CD4-positive, CD25-positive, alpha-beta regulatory T cell (primary cell): ENCODE measurements around the gene HNRNPA3. TPM values are rescaled to one million over a fixed set of nuclear protein-coding genes. Genes with fewer than 3 reads are reported as not detected.
A peak's percentile ranks its signal among the peaks of the same experiment; 100 is the strongest.

Experiments used
- ATAC-seq, 2 donors: fragments of 150-1000 bp; cut with Tn5 transposase; one replicate each; pipeline ENCODE4 v1.10.0; 2021; ENCODE audit warnings: low read depth in 2 of 2, moderate number of reproducible peaks in 2 of 2, moderate library complexity in 1 of 2
- DNase-seq, 3 donors: peaks; one replicate each; pipeline versions ENCODE4 v3.0.0 to v3.0.0-alpha.2; 2012 to 2022; ENCODE audit warnings: mixed read lengths in 1 of 3
- H3K27ac ChIP-seq: one replicate; pipeline ENCODE4 v1.7.0; 2013; ENCODE audit warnings: mild to moderate bottlenecking, low read length; ENCODE audit not compliant: insufficient read depth, poor library complexity, severe bottlenecking
- H3K27me3 ChIP-seq: one replicate; pipeline ENCODE4 v1.7.0; 2013; ENCODE audit warnings: low read length; ENCODE audit not compliant: control insufficient read depth, insufficient read depth
- H3K36me3 ChIP-seq: one replicate; pipeline ENCODE4 v1.7.0; 2013; ENCODE audit warnings: mild to moderate bottlenecking, low read length, moderate library complexity; ENCODE audit not compliant: control insufficient read depth, insufficient read depth
- H3K4me1 ChIP-seq: 2 replicates; pipeline ENCODE4 v1.7.0; 2013; ENCODE audit warnings: mild to moderate bottlenecking, low read length; ENCODE audit not compliant: insufficient read depth, control insufficient read depth, poor library complexity, severe bottlenecking
- H3K4me3 ChIP-seq: one replicate; pipeline ENCODE4 v1.7.0; 2013; ENCODE audit warnings: low read depth, mild to moderate bottlenecking, low read length, moderate library complexity
- H3K9me3 ChIP-seq, 2 experiments: 1 replicate in 1 of 2; 2 replicates in 1 of 2; pipeline ENCODE4 v1.7.0; 2013; ENCODE audit warnings: low read length in 2 of 2, mild to moderate bottlenecking in 1 of 2, moderate library complexity in 1 of 2; ENCODE audit not compliant: control insufficient read depth in 2 of 2
- H3K27ac Mint-ChIP-seq, 3 donors: one replicate each; pipeline ENCODE4 v1.8.0; 2020 to 2022; ENCODE audit warnings: mild to moderate bottlenecking in 3 of 3, mixed read lengths in 3 of 3, moderate library complexity in 2 of 3
- H3K27me3 Mint-ChIP-seq: one replicate; pipeline ENCODE4 v1.8.0; 2022; ENCODE audit warnings: mild to moderate bottlenecking, mixed read lengths
- H3K36me3 Mint-ChIP-seq: one replicate; pipeline ENCODE4 v1.8.0; 2020; ENCODE audit warnings: mixed read lengths
- H3K4me1 Mint-ChIP-seq, 4 donors: one replicate each; pipeline ENCODE4 v1.8.0; 2020 to 2022; ENCODE audit warnings: mixed read lengths in 4 of 4, mild to moderate bottlenecking in 1 of 4
- H3K4me3 Mint-ChIP-seq, 4 donors: one replicate each; pipeline ENCODE4 v1.8.0; 2020 to 2022; ENCODE audit warnings: mild to moderate bottlenecking in 4 of 4, mixed read lengths in 4 of 4, moderate library complexity in 3 of 4
- H3K9me3 Mint-ChIP-seq, 7 donors: one replicate each; pipeline ENCODE4 v1.8.0; 2020 to 2022; ENCODE audit warnings: mixed read lengths in 7 of 7, mild to moderate bottlenecking in 3 of 7, moderate library complexity in 2 of 7
- polyA plus RNA-seq, 4 donors: library from polyadenylated mRNA; unstranded; fragments of 300-500 nt; fragmentation: Illumina TruSeq; gene quantifications; one replicate each; pipeline ENCODE4 v1.2.3, GENCODE V29; 2021
- total RNA-seq: library from RNA; stranded (reverse); gene quantifications from one replicate; pipeline ENCODE4 v1.2.3, GENCODE V29; 2022

HNRNPA3 gene
- total and polyA plus RNA-seq, 5 donors from 2014 or later, result 38.8 to 231 (median 58.1) TPM

DNA sequence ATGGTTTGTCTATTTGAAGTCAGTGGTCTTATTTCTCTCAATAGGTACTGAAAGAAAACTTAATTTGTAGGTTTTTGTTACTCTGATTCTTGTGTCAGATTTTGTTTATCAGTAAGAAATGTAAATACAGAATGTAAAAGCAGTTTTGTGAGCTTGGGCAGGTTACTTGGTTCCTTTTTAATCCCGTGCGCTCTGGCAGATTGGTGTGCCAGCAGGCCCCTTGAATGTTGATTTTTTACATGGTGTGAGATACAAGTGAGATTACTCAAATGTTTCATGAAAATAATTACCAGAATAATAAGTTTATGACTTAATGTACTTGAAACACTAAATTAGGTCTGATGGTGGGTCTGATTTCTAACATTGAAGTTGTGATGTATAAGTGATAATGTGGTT, 13.4 kb downstream of the HNRNPA3 start:
- DNase-seq, result no peak
- H3K9me3 ChIP-seq, result no peaks in the 10 kb centered on the region
- Mint-ChIP-seq H3K9me3 (no peaks in the 10 kb centered on the region), H3K27ac (peak overlapping the region in 2 of 3 donors; percentile 48 to 76), H3K36me3 (peaks cover 39% of the 10 kb centered on the region), H3K4me3 (no peak overlapping the region), H3K27me3 (no peaks in the 10 kb centered on the region), H3K4me1 (peaks cover 29 to 53% (median 44%) of the 10 kb centered on the region in 4 donors)
- H3K4me1 ChIP-seq, result peaks cover under 1% of the 10 kb centered on the region
- ATAC-seq, result no peak
- H3K27ac ChIP-seq, result peak overlapping the region; percentile 28
- H3K4me3 ChIP-seq, result no peak overlapping the region
- H3K27me3 ChIP-seq, result no peaks in the 10 kb centered on the region
- peaks cover 60% of the 10 kb centered on the region for H3K36me3 ChIP-seq

- peak overlapping the region; percentile 7 for H3K27ac ChIP-seq
- peaks cover 49% of the 10 kb centered on the region for H3K36me3 Mint-ChIP-seq
Observed at GRCh38 chr2:177229442-177230242, 17.0 kb downstream of the HNRNPA3 start.

DNA sequence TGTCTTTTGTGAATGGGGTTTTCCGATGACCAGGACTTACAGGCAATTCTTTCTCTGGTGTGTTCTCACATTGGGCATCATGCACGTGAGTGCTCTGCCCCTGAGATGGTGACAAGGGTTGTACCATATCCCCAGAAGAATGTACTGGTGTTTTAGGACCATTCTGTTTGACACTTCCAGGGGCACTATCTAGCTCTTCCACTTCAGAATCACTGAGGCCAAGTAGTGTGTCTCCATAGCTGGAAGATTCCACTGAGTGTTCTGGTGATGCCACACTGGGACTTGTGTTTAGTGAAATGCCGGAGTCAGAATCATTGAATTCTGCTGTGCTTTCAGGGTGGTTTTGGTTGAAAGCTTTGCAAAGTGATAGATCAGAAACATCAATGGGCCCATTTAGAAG, 18.7 kb downstream of the HNRNPA3 start:
- Mint-ChIP-seq H3K27me3 (no peaks in the 10 kb centered on the region), H3K36me3 (peaks cover 59% of the 10 kb centered on the region), H3K4me1 (peaks cover 22 to 55% (median 44%) of the 10 kb centered on the region in 4 donors), H3K27ac (peak overlapping the region; percentile 43 to 77 (median 67)), H3K4me3 (no peak overlapping the region), H3K9me3 (no peaks in the 10 kb centered on the region)
- H3K27me3 ChIP-seq, result no peaks in the 10 kb centered on the region
- DNase-seq (no peak), ATAC-seq (no peak)
- H3K4me1 ChIP-seq, result no peaks in the 10 kb centered on the region
- no peak overlapping the region for H3K27ac ChIP-seq
- no peaks in the 10 kb centered on the region for H3K9me3 ChIP-seq
- no peak overlapping the region for H3K4me3 ChIP-seq
- peaks cover 64% of the 10 kb centered on the region for H3K36me3 ChIP-seq

More at GRCh38 chr2:177229442-177230242, 17.0 kb downstream of the HNRNPA3 start:
- peak overlapping the region in 1 of 4 donors; percentile 80 for H3K4me3 Mint-ChIP-seq
- H3K27me3 ChIP-seq, result no peaks in the 10 kb centered on the region
- peaks cover 22 to 47% (median 36%) of the 10 kb centered on the region in 4 donors for H3K4me1 Mint-ChIP-seq
- no peak for DNase-seq
- no peaks in the 10 kb centered on the region for H3K9me3 Mint-ChIP-seq
- peak; percentile 21 to 23 for ATAC-seq
- H3K4me1 ChIP-seq, result no peaks in the 10 kb centered on the region
- H3K27ac Mint-ChIP-seq, result peak overlapping the region in 2 of 3 donors; percentile 27 to 53
- no peaks in the 10 kb centered on the region for H3K9me3 ChIP-seq
- no peaks in the 10 kb centered on the region for H3K27me3 Mint-ChIP-seq
- no peak overlapping the region for H3K4me3 ChIP-seq
- peaks cover 69% of the 10 kb centered on the region for H3K36me3 ChIP-seq

DNA sequence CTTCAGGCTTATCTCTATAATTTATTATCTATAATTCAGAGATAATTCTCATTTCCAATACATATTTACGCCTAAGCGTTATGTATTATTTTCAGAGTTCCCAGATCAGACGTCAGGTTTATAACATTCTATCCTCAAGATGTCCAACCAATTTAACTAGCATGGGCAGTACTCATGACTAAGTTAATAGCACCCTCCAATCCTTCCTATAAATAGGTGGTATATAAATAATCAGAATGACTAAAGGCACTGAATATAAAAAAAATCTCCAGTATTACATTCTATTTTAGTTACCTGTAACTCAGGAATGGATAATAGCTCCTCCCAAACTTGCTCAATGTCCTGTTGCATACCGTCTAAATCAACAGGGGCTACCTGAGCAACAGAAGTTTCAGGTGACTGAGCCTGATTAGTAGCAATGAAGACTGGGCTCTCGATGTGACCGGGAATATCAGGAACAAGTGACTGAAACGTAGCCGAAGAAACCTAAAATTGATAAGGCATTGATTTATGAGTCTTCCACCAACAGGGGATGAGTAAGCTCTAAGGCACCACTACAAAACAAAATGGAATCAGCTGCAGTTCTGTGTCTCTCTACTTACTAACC, 19.6 kb downstream of the HNRNPA3 start:
- Mint-ChIP-seq H3K36me3 (peaks cover 56% of the 10 kb centered on the region), H3K4me3 (peak overlapping the region in 1 of 4 donors; percentile 43), H3K9me3 (no peaks in the 10 kb centered on the region), H3K4me1 (peaks cover 22 to 53% (median 41%) of the 10 kb centered on the region in 4 donors), H3K27me3 (no peaks in the 10 kb centered on the region), H3K27ac (peak overlapping the region in 2 of 3 donors; percentile 26 to 60)
- no peak for ATAC-seq
- no peaks in the 10 kb centered on the region for H3K27me3 ChIP-seq
- H3K4me3 ChIP-seq, result no peak overlapping the region
- DNase-seq, result no peak
- H3K4me1 ChIP-seq, result no peaks in the 10 kb centered on the region
- no peak overlapping the region for H3K27ac ChIP-seq
- H3K36me3 ChIP-seq, result peaks cover 64% of the 10 kb centered on the region
- no peaks in the 10 kb centered on the region for H3K9me3 ChIP-seq

DNA sequence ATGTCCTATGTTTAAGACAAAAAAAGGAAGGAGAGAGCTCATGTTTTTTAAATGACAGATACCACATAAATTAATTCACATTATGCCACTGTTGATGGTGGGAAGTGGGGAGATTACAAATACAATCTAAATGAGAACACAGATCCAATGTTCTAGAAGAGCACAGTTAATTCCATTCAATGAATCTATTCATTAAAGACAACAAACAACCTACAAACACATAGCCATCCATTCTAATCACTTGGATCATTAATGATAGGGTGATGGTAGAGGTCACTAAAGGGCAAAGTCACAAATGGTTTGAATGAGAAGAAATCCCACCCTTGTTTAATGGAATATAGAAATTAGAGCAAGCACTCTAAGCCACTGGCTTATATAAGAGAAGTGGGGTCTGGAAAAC, 21.7 kb downstream of the HNRNPA3 start:
- Histone ChIP-seq H3K9me3 (no peaks in the 10 kb centered on the region), H3K27ac (no peak overlapping the region), H3K4me3 (no peak overlapping the region), H3K36me3 (peaks cover 59% of the 10 kb centered on the region), H3K27me3 (no peaks in the 10 kb centered on the region), H3K4me1 (peaks cover 16% of the 10 kb centered on the region)
- Mint-ChIP-seq H3K9me3 (no peaks in the 10 kb centered on the region), H3K36me3 (peaks cover 48% of the 10 kb centered on the region), H3K4me3 (peak overlapping the region in 1 of 4 donors; percentile 1), H3K27ac (no peak overlapping the region), H3K4me1 (peaks cover 20 to 60% (median 48%) of the 10 kb centered on the region in 4 donors), H3K27me3 (no peaks in the 10 kb centered on the region)
- DNase-seq (no peak), ATAC-seq (no peak)

- Histone ChIP-seq H3K27ac (peak overlapping the region; percentile 50), H3K4me1 (peaks cover 33% of the 10 kb centered on the region), H3K9me3 (no peaks in the 10 kb centered on the region), H3K27me3 (no peaks in the 10 kb centered on the region), H3K36me3 (peaks cover 48% of the 10 kb centered on the region), H3K4me3 (no peak overlapping the region)
- H3K27ac Mint-ChIP-seq, result peak overlapping the region; percentile 32 to 71 (median 56)
- peaks cover 25 to 67% (median 58%) of the 10 kb centered on the region in 4 donors for H3K4me1 Mint-ChIP-seq
- peak overlapping the region in 2 of 4 donors; percentile 17 to 23 for H3K4me3 Mint-ChIP-seq
- H3K27me3 Mint-ChIP-seq, result no peaks in the 10 kb centered on the region
- ATAC-seq, result no peak
- H3K36me3 Mint-ChIP-seq, result peaks cover 38% of the 10 kb centered on the region
- DNase-seq, result no peak
- H3K9me3 Mint-ChIP-seq, result no peaks in the 10 kb centered on the region
Observed at GRCh38 chr2:177235855-177236437, 23.4 kb downstream of the HNRNPA3 start.

DNA sequence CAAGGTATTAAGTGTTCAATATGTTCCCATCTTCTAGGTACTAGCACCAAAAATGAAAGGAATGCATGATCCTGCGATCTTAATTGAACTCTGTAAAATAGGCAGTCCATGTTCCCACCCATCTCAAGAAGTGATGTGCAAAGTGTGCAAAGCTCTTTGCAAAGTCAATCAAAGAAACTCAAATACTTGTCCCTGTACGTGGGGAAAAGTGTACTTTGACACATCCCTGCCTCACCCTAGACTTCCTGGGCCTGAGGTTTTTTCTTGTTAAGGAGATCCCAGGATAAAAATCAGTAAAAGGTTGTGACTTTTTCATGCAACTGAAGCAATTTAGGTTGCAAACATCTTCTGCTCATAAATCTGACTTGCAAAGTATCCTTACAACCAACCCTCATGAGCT, 25.3 kb downstream of the HNRNPA3 start:
- Mint-ChIP-seq H3K36me3 (peaks cover 29% of the 10 kb centered on the region), H3K27me3 (no peaks in the 10 kb centered on the region)
- peaks cover 53% of the 10 kb centered on the region for H3K4me1 ChIP-seq

More for the DNA sequence above, 25.3 kb downstream of the HNRNPA3 start:
- ATAC-seq (no peak), DNase-seq (no peak)
- H3K4me3 Mint-ChIP-seq, result peak overlapping the region in 1 of 4 donors; percentile 7
- H3K27ac ChIP-seq, result peak overlapping the region; percentile 49
- no peaks in the 10 kb centered on the region for H3K9me3 ChIP-seq
- H3K9me3 Mint-ChIP-seq, result no peaks in the 10 kb centered on the region
- peaks cover 37 to 86% (median 71%) of the 10 kb centered on the region in 4 donors for H3K4me1 Mint-ChIP-seq
- peak overlapping the region; percentile 23 to 87 (median 23) for H3K27ac Mint-ChIP-seq
- peaks cover 28% of the 10 kb centered on the region for H3K36me3 ChIP-seq
- H3K27me3 ChIP-seq, result no peaks in the 10 kb centered on the region
- H3K4me3 ChIP-seq, result no peak overlapping the region
